ENCODE data around the gene KIRREL1.
A peak's percentile ranks its signal among the peaks of the same experiment; 100 is the strongest.

The KIRREL1 gene

GRCh38 chr1:158000507-158000906 is 7.1 kb downstream of the KIRREL1 start:
- TF ChIP-seq ZNF565 (CRISPR knock-in tag; conservative IDR thresholded peaks at IDR 0.05; ENCODE audit: low read depth) (no peak), ZNF70 (CRISPR knock-in tag; IDR thresholded peaks at IDR 0.05) (no peak), RARB (CRISPR knock-in tag; IDR thresholded peaks at IDR 0.05) (no peak), TOX (CRISPR knock-in tag; IDR thresholded peaks at IDR 0.05; ENCODE audit: borderline replicate concordance) (no peak), CSRNP3 (CRISPR knock-in tag; IDR thresholded peaks at IDR 0.05) (no peak), TCF4 (CRISPR knock-in tag; IDR thresholded peaks at IDR 0.05; ENCODE audit: borderline replicate concordance) (no peak), CREB5 (CRISPR knock-in tag; IDR thresholded peaks at IDR 0.05; ENCODE audit: low read depth) (no peak), ZFP30 (CRISPR knock-in tag; IDR thresholded peaks at IDR 0.05) (no peak), GLIS3 (CRISPR knock-in tag; IDR thresholded peaks at IDR 0.05) (no peak), ZFP3 (CRISPR knock-in tag; IDR thresholded peaks at IDR 0.05) (no peak), ZNF8 (CRISPR knock-in tag; IDR thresholded peaks at IDR 0.05) (no peak), ESRRG (CRISPR knock-in tag; IDR thresholded peaks at IDR 0.05) (no peak), PATZ1 (CRISPR knock-in tag; IDR thresholded peaks at IDR 0.05; ENCODE audit: borderline replicate concordance) (no peak), CSDC2 (CRISPR knock-in tag; IDR thresholded peaks at IDR 0.05) (no peak), POU6F1 (CRISPR knock-in tag; IDR thresholded peaks at IDR 0.05; ENCODE audit: borderline replicate concordance, low read depth) (no peak), SNAI2 (CRISPR knock-in tag; IDR thresholded peaks at IDR 0.05) (no peak), ARNTL (CRISPR knock-in tag; IDR thresholded peaks at IDR 0.05; ENCODE audit: borderline replicate concordance, low read depth) (no peak)
- no peak for ATAC-seq

GRCh38 chr1:158002022-158002630 is 8.7 kb downstream of the KIRREL1 start:
- TF ChIP-seq CREB5 (CRISPR knock-in tag; IDR thresholded peaks at IDR 0.05; ENCODE audit: low read depth) = no peak
- TF ChIP-seq RARB (CRISPR knock-in tag; IDR thresholded peaks at IDR 0.05) = 0 out of 2 replicates have a peak, but pooled peaks have one; percentile 11
- peak; percentile 12 for ATAC-seq

GRCh38 chr1:158002631-158003405 is 9.4 kb downstream of the KIRREL1 start:
- peak; percentile 57 for ATAC-seq
- TF ChIP-seq TSHZ2 (CRISPR knock-in tag; IDR thresholded peaks at IDR 0.05) (no peak), ARNTL (CRISPR knock-in tag; IDR thresholded peaks at IDR 0.05; ENCODE audit: borderline replicate concordance, low read depth) (no peak), RARB (CRISPR knock-in tag; IDR thresholded peaks at IDR 0.05) (no peak), PATZ1 (CRISPR knock-in tag; IDR thresholded peaks at IDR 0.05; ENCODE audit: borderline replicate concordance) (no peak; the same call in 1 of the 2 replicates), ESRRG (CRISPR knock-in tag; IDR thresholded peaks at IDR 0.05) (no peak)
